Ascending aorta (tissue), 2 donors: ENCODE measurements around the gene SNTN. TPM values are rescaled to one million over a fixed set of nuclear protein-coding genes. Genes with fewer than 3 reads are reported as not detected.

Experiments used
- DNase-seq, 2 donors: peaks; one replicate each; pipeline ENCODE4 v3.0.0-alpha.2; 2019; ENCODE audit warnings: low spot score in 2 of 2
- H3K27ac ChIP-seq, 2 donors: fragments of 200-600 bp; sonication (generic); one replicate each; pipeline ENCODE4 v1.5.1; 2016 to 2017; ENCODE audit warnings: mild to moderate bottlenecking in 1 of 2
- H3K27me3 ChIP-seq: fragments of 200-600 bp; sonication (generic); one replicate; pipeline ENCODE4 v1.5.1; 2017
- H3K36me3 ChIP-seq, 2 donors: fragments of 200-600 bp; sonication (generic); one replicate each; pipeline ENCODE4 v1.5.1; 2016
- H3K4me1 ChIP-seq, 2 donors: fragments of 200-600 bp; sonication (generic); one replicate each; pipeline ENCODE4 v1.5.1; 2016 to 2017; ENCODE audit warnings: mild to moderate bottlenecking in 1 of 2
- H3K4me3 ChIP-seq, 2 donors: fragments of 200-600 bp; sonication (generic); one replicate each; pipeline ENCODE4 v1.5.1; 2016 to 2017; ENCODE audit warnings: mild to moderate bottlenecking in 1 of 2
- H3K9me3 ChIP-seq, 2 donors: fragments of 200-600 bp; sonication (generic); one replicate each; pipeline ENCODE4 v1.5.1; 2016
- intact Hi-C: fragments of 100-400 bp; cut with DNase I; formaldehyde crosslinking; loops from one replicate; pipeline ENCODE4 v1.15.1; 2023
- total RNA-seq: library from RNA; depleted of rRNA; stranded (reverse); fragments of >200 nt; gene quantifications from one replicate; pipeline ENCODE4 v1.1.0, GENCODE V29; 2016
- TF ChIP-seq, protein P1 (sequence below), 3 experiments: fragments of 200-600 bp in 2 of 3; fragments of 450-650 bp in 1 of 3; sonication (generic) in 2 of 3; IDR thresholded peaks; one replicate each; pipeline ENCODE4 v1.5.1; 2016 to 2019; ENCODE audit warnings: antibody characterized with exemption in 3 of 3, mild to moderate bottlenecking in 1 of 3, moderate library complexity in 1 of 3

Gene SNTN
- total RNA-seq = not detected

DNA sequence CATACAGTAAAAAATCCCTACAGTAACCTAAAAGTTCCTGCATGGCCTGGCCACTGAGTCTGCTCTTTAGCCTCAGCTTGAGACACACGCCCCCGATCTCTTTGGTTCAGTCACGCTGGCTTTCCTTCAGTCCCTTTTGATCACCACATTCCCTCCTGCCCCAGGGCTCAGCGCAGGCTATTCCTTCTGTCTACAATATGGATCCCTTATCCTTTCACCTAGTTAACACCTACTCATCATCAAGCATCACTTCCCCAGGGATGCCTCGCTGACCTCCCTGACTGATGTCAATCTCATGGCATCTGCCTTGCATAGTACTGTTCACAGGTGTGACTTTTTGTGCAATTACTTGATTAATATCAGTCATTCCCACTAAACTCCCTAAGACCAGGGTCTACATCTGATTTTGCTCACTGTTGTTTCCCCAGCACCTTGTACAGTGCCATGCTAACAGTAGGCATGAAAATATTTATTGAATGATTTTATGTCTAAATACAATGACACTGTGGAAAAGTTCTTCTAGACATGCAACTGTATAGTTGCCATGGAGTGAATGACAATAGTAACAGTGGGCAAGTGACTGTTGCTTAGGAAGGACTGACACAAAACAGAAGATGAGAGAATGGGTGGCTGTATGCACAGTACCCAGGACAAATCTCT is at the start of gene SNTN:
SNTN (plus strand) TSS at position 610 of the 660 bp plus-strand sequence; CDS start at position 623, 13 bp downstream.
- Histone ChIP-seq H3K4me1 (no peaks in the 10 kb centered on the region), H3K36me3 (no peaks in the 10 kb centered on the region), H3K4me3 (no peak within 1 kb of the TSS), H3K9me3 (peaks cover 0 to 3% of the 10 kb centered on the region in 2 donors), H3K27ac (no peak within 1 kb of the TSS), H3K27me3 (no peaks in the 10 kb centered on the region)
- intact Hi-C loops = no loop called here
- no peak for DNase-seq
- TF ChIP-seq, protein P1, sequence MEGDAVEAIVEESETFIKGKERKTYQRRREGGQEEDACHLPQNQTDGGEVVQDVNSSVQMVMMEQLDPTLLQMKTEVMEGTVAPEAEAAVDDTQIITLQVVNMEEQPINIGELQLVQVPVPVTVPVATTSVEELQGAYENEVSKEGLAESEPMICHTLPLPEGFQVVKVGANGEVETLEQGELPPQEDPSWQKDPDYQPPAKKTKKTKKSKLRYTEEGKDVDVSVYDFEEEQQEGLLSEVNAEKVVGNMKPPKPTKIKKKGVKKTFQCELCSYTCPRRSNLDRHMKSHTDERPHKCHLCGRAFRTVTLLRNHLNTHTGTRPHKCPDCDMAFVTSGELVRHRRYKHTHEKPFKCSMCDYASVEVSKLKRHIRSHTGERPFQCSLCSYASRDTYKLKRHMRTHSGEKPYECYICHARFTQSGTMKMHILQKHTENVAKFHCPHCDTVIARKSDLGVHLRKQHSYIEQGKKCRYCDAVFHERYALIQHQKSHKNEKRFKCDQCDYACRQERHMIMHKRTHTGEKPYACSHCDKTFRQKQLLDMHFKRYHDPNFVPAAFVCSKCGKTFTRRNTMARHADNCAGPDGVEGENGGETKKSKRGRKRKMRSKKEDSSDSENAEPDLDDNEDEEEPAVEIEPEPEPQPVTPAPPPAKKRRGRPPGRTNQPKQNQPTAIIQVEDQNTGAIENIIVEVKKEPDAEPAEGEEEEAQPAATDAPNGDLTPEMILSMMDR (IDR thresholded peaks at IDR 0.05) = no peak

- Histone ChIP-seq H3K36me3 (no peaks in the 10 kb centered on the region), H3K4me1 (no peaks in the 10 kb centered on the region), H3K27ac (no peak overlapping the region), H3K27me3 (no peaks in the 10 kb centered on the region), H3K9me3 (no peaks in the 10 kb centered on the region), H3K4me3 (no peak overlapping the region)
- TF ChIP-seq, protein P1 (IDR thresholded peaks at IDR 0.05) = no peak
- intact Hi-C loops = no loop called here
- DNase-seq = no peak
Observed at GRCh38 chr3:63607716-63608115, 44.8 kb upstream of the SNTN start.

DNA sequence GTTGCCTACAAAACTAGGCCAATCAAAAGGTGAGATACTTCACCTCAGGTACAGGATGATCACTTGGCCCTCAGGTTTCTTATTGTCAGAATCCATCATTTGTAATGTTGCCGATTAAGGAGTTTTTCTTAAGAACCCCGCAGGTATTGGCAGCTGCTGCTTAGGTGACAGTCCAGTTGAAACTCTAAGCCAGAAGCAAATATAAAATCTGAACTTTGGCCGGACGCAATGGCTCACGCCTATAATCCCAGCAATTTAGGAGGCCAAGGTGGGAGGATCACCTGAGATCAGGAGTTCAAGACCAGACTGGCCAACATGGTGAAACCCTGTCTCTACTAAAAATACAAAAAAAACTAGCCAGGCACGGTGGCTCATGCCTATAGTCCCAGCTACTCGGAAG is 43.1 kb upstream of the SNTN start:
- no peaks in the 10 kb centered on the region for H3K27me3 ChIP-seq
- DNase-seq = no peak
- H3K27ac ChIP-seq = no peak overlapping the region
- H3K9me3 ChIP-seq = no peaks in the 10 kb centered on the region
- H3K4me3 ChIP-seq = no peak overlapping the region
- TF ChIP-seq, protein P1 (IDR thresholded peaks at IDR 0.05) = no peak
- no peaks in the 10 kb centered on the region for H3K36me3 ChIP-seq
- intact Hi-C loops = no loop called here
- H3K4me1 ChIP-seq = no peaks in the 10 kb centered on the region

GRCh38 chr3:63609834-63610233 is 42.6 kb upstream of the SNTN start:
- Histone ChIP-seq H3K9me3 (no peaks in the 10 kb centered on the region), H3K4me3 (no peak overlapping the region), H3K36me3 (no peaks in the 10 kb centered on the region), H3K27ac (no peak overlapping the region), H3K4me1 (no peaks in the 10 kb centered on the region), H3K27me3 (no peaks in the 10 kb centered on the region)
- no peak for DNase-seq
- intact Hi-C loops = no loop called here
- TF ChIP-seq, protein P1 (IDR thresholded peaks at IDR 0.05) = no peak

DNA sequence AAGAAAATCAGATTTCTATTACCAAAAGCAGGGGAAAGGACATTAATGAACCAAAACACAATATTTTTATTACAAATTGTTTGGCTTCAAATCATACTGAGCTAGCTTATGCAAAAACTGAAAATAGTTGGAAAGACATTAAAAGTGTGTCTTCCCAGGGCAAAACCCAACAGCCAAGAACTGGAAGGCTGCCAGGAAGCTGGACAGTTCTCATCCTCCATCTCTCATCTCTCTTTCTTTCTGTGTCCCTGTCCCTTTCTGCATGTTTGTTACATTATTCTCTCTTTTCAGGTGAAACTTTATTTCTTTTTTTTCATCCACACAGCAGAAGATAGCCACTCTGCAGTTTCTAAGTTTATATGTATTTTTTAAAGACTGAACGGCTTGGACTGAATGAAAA is 41.1 kb upstream of the SNTN start:
- TF ChIP-seq, protein P1 (IDR thresholded peaks at IDR 0.05) = no peak
- Histone ChIP-seq H3K27me3 (no peaks in the 10 kb centered on the region), H3K4me1 (no peaks in the 10 kb centered on the region), H3K36me3 (no peaks in the 10 kb centered on the region), H3K27ac (no peak overlapping the region), H3K9me3 (no peaks in the 10 kb centered on the region), H3K4me3 (no peak overlapping the region)
- DNase-seq = no peak
- intact Hi-C loops = no loop called here

- no peaks in the 10 kb centered on the region for H3K36me3 ChIP-seq
- no peak overlapping the region for H3K4me3 ChIP-seq
- TF ChIP-seq, protein P1 (IDR thresholded peaks at IDR 0.05) = no peak
- no peak for DNase-seq
- no peak overlapping the region for H3K27ac ChIP-seq
- H3K27me3 ChIP-seq = no peaks in the 10 kb centered on the region
- intact Hi-C loops = no loop called here
- no peaks in the 10 kb centered on the region for H3K4me1 ChIP-seq
- no peaks in the 10 kb centered on the region for H3K9me3 ChIP-seq
Observed at GRCh38 chr3:63613561-63613960, 38.9 kb upstream of the SNTN start.
